Measurements from ENCODE around the gene BMP8A.
A peak's percentile ranks its signal among the peaks of the same experiment; 100 is the strongest.
"Not testable (repeated sequence)": the region's sequence is repeated elsewhere in the genome, so short reads cannot be mapped to it uniquely, and the experiment has no call there.

Gene BMP8A

GRCh38 chr1:39478126-39478915 lies 13.1 kb upstream of the BMP8A start:
- DNase-seq (ENCODE audit: extremely low spot score, insufficient read length, low read depth) (no peak), FAIRE-seq (no peak)

GRCh38 chr1:39481289-39481688 lies 10.1 kb upstream of the BMP8A start:
- DNase-seq (ENCODE audit: extremely low spot score, insufficient read length, low read depth) (no peak), FAIRE-seq (no peak)

DNA sequence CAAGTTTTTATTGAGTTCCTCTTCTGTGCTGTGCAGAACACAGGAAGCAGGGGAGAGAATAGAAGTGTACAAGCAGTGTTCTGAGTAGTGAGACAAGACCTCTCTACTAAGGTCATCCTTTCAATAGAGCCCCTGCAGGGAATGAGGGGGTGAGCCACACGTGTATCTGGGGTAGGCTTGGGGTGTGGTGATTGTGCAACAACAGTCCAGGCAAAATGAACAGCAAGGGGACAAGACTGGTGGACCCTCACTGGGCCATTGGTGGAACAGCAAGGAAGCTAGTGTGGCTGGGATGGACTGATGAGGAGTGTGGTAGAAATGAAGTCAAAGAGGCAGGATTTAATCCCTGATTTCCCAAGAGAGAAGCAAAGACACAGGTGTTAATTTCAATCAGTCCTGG lies 8.2 kb upstream of the BMP8A start:
- FAIRE-seq: no peak
- DNase-seq (ENCODE audit: extremely low spot score, insufficient read length, low read depth): no peak

- no peak for FAIRE-seq
- DNase-seq (ENCODE audit: extremely low spot score, insufficient read length, low read depth): no peak
Measured at GRCh38 chr1:39484564-39484963, 6.9 kb upstream of the BMP8A start.

- FAIRE-seq (no peak), DNase-seq (ENCODE audit: extremely low spot score, insufficient read length, low read depth) (no peak)
Measured at GRCh38 chr1:39485046-39485803, 6.2 kb upstream of the BMP8A start.

- FAIRE-seq: no peak
- no peak for DNase-seq (ENCODE audit: extremely low spot score, insufficient read length, low read depth)
Measured at GRCh38 chr1:39488012-39488545, 3.4 kb upstream of the BMP8A start.

- FAIRE-seq (no peak), DNase-seq (ENCODE audit: extremely low spot score, insufficient read length, low read depth) (no peak)
Measured at GRCh38 chr1:39488793-39489566, 2.5 kb upstream of the BMP8A start.

GRCh38 chr1:39489567-39490239 lies 1.7 kb upstream of the BMP8A start:
- no peak for FAIRE-seq
- DNase-seq (ENCODE audit: extremely low spot score, insufficient read length, low read depth): no peak

GRCh38 chr1:39490596-39491145 lies 765 bp upstream of the BMP8A start:
- FAIRE-seq (no peak), DNase-seq (ENCODE audit: extremely low spot score, insufficient read length, low read depth) (no peak)

DNA sequence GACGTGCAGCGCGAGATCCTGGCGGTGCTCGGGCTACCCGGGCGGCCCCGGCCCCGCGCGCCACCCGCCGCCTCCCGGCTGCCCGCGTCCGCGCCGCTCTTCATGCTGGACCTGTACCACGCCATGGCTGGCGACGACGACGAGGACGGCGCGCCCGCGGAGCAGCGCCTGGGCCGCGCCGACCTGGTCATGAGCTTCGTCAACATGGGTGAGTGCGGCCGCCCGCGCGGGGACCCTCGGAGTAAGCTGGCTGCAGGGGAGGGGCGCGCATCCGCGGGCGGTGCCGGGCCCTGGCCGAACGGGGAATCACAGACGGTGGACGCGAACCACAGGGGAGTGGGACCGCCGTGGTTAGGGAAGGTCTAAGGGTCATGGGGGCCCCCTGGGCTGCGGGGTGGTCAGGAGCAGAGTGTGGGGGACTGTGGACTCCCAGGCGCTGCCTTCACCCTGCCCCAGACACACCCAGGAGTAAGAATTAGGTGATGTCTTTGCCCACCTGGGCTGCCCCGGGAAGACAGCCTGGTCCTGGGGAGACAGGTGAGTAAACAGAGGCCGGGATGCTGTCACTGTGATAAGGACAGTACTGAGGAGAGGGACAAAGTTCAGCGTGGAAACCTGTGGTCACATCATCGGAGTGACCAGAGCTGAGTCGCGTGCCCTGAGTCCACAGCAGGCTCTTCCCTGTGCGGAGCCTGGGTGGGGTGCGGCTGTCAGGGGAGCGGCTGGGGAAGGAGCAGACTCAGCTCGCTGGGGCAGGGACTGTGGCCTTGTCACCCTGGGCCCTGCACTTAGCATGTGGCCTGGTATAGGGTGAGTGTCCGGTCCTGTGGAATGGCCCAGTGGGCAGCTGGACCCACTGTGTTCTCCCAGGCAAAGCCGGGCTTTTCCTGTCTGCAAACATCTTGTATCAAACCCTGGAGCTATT lies 944 bp downstream of the BMP8A start:
- DNase-seq (ENCODE audit: extremely low spot score, insufficient read length, low read depth); FAIRE-seq: not testable (repeated sequence)

DNA sequence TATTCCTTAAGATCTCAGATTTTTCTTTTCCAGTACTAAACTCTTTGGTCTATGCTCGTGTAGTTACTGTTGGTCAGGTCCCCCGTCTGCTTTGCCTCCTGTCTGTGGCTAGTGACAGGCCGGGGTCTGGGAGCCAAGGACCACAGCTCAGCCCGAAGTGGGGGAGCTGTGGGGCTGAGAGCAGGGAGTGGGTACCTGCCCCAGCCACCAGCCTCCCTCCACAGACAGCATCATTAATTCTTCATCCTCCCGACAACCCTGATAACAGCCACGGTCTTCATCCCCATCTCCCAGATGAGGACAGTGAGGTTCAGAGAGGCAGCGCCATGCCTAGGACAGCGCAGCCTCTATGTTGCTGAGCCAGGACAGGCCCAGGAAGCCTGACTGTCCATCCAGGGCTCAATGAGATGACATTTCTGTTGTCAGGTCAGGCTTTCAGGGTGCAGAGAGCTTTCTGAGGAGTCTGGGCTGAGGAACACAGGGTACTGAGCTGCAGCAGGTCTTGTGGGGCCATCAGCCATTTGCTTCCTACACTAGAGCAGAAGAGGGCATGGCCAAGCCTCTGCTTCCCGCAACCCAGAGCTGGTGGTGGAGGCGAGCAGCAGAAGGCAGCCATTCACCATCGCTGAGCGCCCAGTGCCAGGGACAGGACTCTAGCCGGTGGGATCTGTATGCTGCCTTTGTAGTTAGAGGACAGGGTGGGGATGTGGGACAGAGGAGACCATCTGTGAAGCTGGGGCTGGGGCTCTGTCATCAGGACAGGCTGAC lies 1.8 kb downstream of the BMP8A start:
- DNase-seq (ENCODE audit: extremely low spot score, insufficient read length, low read depth): not testable (repeated sequence)
- peak; percentile 68 for FAIRE-seq

DNA sequence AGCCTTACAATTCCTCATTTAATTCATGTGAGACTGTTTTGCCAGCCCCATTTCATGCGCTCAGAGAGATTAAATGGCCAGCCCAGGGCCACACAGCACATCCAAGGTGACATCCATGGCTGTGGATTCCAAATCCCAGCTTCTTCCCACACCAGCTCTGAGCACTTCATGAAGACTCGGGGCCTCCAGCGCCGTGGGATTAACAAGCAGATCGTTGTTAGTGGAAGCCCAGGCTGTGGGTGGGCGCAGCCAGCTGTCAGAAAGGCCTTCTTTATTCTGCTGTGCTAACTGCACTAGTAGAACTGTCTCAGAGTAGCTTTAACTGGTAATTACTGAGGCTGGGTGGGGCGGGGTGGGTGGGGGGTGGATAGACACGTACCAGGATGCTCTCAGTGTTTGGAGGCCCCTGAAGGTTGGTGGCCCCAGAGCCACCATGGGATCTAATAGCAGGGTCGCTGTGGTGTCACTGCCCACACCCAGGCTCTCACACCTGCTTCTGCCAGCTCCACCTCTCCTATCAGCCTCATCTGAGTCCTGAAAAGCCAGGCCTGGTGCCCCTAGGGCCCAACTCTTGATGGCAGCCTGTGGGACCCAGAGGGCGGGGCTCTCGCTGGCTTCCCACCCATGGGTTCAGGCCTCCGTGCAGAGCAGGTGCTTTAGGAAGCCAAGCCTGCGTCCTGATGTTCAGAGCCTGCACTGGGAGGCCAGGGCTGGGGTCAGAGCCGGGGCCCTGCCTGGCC lies 3.4 kb downstream of the BMP8A start:
- DNase-seq (ENCODE audit: extremely low spot score, insufficient read length, low read depth) (no peak), FAIRE-seq (no peak)

- FAIRE-seq; DNase-seq (ENCODE audit: extremely low spot score, insufficient read length, low read depth): not testable (repeated sequence)
Measured at GRCh38 chr1:39496520-39496919, 5.1 kb downstream of the BMP8A start.

- FAIRE-seq (no peak), DNase-seq (ENCODE audit: extremely low spot score, insufficient read length, low read depth) (no peak)
Measured at GRCh38 chr1:39497585-39497984, 6.1 kb downstream of the BMP8A start.

- not testable (repeated sequence) for FAIRE-seq
Measured at GRCh38 chr1:39498096-39498710, 6.8 kb downstream of the BMP8A start.

DNA sequence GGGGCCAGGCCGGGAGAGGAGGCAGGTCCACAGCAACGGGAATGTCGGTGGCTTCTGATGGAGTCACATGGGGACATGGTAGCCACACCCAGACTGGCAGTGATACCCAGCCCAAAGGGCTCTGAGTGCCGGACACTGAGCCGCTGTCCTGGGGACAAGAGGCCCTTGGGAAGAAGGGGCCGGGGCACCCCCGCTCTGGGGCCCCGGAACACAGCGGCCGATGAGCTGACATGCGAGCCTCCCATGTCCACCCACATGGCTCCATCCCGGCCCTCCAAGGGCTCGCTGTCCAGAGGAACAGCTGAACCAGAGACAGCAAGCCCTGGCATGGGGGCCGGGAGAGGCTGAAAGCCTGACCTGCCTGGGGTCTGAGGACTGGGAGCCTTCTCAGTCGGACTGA lies 7.4 kb downstream of the BMP8A start:
- not testable (repeated sequence) for DNase-seq (ENCODE audit: extremely low spot score, insufficient read length, low read depth); FAIRE-seq

More at GRCh38 chr1:39498096-39498710, 6.8 kb downstream of the BMP8A start:
- DNase-seq (ENCODE audit: extremely low spot score, insufficient read length, low read depth): not testable (repeated sequence)

DNA sequence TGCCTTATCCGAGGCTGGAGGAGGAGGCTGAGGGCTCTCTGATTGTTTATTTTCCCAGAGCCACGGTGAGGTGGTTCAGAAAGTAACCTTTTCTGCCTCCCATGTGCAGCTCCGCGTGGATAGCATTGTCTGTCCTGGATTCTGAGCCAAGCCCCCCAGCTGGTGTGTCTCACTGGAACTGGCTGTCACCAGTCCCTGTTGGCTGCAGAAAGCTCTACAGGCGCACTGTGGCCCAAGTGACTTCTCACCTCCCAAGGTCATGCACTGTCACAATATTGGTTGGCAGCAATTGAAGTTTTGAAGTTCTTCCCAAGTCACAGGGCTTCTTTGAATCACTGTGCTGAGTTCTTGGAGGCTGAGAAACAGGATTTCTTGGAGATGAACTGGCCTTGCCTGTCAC lies 8.2 kb downstream of the BMP8A start:
- DNase-seq (ENCODE audit: extremely low spot score, insufficient read length, low read depth) (no peak), FAIRE-seq (no peak)

Measured in GM18507 (cell line).